Stomach (tissue), 9 donors: ENCODE data around the gene NAALADL2. TPM values are rescaled to one million over a fixed set of nuclear protein-coding genes. Genes with fewer than 3 reads are reported as not detected.

Source experiments
- DNase-seq, 2 donors: peaks; one replicate each; pipeline versions ENCODE4 v3.0.0 to v3.0.0-alpha.2; 2013 to 2019
- H3K27ac ChIP-seq, 5 donors: fragments of 200-600 bp in 4 of 5; sonication (generic) in 4 of 5; one replicate each; pipeline ENCODE4 v1.5.1; 2013 to 2019; ENCODE audit warnings: mild to moderate bottlenecking in 1 of 5, moderate library complexity in 1 of 5
- H3K27me3 ChIP-seq, 3 donors: fragments of 200-600 bp; sonication (generic); one replicate each; pipeline ENCODE4 v1.5.1; 2017 to 2019; ENCODE audit warnings: mixed run types in 1 of 3
- H3K36me3 ChIP-seq, 4 donors: fragments of 200-600 bp; sonication (generic); 1 replicate in 3 of 4; 2 replicates in 1 of 4; pipeline ENCODE4 v1.5.1; 2016 to 2019
- H3K4me1 ChIP-seq, 4 donors: fragments of 200-600 bp; sonication (generic); one replicate each; pipeline ENCODE4 v1.5.1; 2016 to 2019
- H3K4me3 ChIP-seq, 4 donors: fragments of 200-600 bp; sonication (generic) in 3 of 4; one replicate each; pipeline ENCODE4 v1.5.1; 2016 to 2019; ENCODE audit warnings: mild to moderate bottlenecking in 1 of 4
- H3K9me3 ChIP-seq, 4 donors: fragments of 200-600 bp; sonication (generic); one replicate each; pipeline ENCODE4 v1.5.1; 2016 to 2019
- EP300 ChIP-seq: sonication (generic); formaldehyde crosslinking; IDR thresholded peaks from one replicate; pipeline ENCODE4 v1.6.1; 2017; ENCODE audit warnings: antibody characterized with exemption
- POLR2A ChIP-seq, 4 donors: fragments of 450-650 bp; IDR thresholded peaks; one replicate each; pipeline ENCODE4 v1.6.1; 2016; ENCODE audit warnings: antibody characterized with exemption in 4 of 4, control low read depth in 2 of 4, mild to moderate bottlenecking in 1 of 4, moderate library complexity in 1 of 4
- POLR2AphosphoS5 ChIP-seq, 3 donors: sonication (generic); formaldehyde crosslinking; IDR thresholded peaks; one replicate each; pipeline ENCODE4 v1.6.1; 2016; ENCODE audit warnings: antibody characterized with exemption in 3 of 3
- WGBS, 5 donors: extraction: QIAGEN DNeasy Blood & Tissue Kit in 3 of 5; methylation state at CpG; one replicate each; pipeline versions ENCODE4 v1.1.5 to v1.1.7; 2013 to 2018; 5-methylcytosine and 5-hydroxymethylcytosine counted together
- intact Hi-C: fragments of 100-400 bp; cut with DNase I; formaldehyde crosslinking; loops from one replicate; pipeline ENCODE4 v1.15.1; 2023; ENCODE audit warnings: low total_unique reads
- polyA plus RNA-seq, 3 donors: library from polyadenylated mRNA; stranded (reverse); fragments of 200-250 nt; gene quantifications; one replicate each; pipeline ENCODE4 v1.2.3, GENCODE V29; 2013
- total RNA-seq, 5 donors: library from RNA; depleted of rRNA; stranded (reverse); fragments of >200 nt; gene quantifications; one replicate each; pipeline versions ENCODE4 v1.1.0 to v1.2.3, GENCODE V29; 2014 to 2016
- TF ChIP-seq, protein P1 (sequence below), 7 experiments: fragments of 450-650 bp in 4 of 7; fragments of 200-600 bp in 3 of 7; sonication (generic) in 3 of 7; IDR thresholded peaks; one replicate each; pipeline ENCODE4 v1.5.1; 2016 to 2019; ENCODE audit warnings: antibody characterized with exemption in 7 of 7, control low read depth in 2 of 7, mild to moderate bottlenecking in 1 of 7
- donor health status: healthy with polysubstance abuse.
- donor health status: Bipolar disorder and iron deficiency.
- donor health status: healthy.

Gene NAALADL2
- total and polyA plus RNA-seq, 8 donors, result 0.58 to 43.7 (median 5.4) TPM

GRCh38 chr3:175258763-175259162 is 399.6 kb downstream of the NAALADL2 start:
- DNase-seq, result peak; percentile 21 to 30
- TF ChIP-seq POLR2AphosphoS5 (IDR thresholded peaks at IDR 0.05) (peak in 1 of 3 donors; percentile 20), POLR2A (IDR thresholded peaks at IDR 0.05) (no peak)

DNA sequence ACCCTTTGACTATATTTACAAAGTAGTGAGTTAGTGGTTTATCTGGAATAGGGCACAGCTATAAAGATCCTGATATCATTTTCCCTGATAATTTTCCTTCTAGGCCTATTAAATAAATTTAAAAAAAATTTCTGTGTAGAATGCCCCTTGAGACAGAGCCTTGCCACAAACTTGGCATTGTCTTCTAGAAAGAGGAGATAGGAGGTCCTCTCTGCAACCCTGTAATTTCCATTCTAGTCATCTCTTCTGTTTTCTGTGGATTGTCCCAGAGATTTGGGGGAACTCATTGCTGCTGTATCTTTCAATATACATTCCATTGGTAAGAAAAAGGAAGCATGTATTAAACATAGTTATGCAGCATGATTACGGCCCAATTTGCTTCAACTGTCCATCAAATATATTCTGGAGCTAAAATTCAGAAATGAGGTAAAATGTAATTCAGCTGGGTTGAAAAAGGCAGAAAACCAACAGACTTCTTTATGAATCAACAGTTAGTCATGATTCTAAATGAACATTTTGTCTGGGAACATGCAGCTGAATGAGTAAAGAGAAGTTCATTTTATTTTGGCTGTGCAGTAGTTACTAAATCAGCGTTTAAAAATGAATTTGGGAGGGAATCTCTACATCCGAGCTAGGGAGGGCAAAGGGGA is 401.1 kb downstream of the NAALADL2 start:
- Histone ChIP-seq H3K4me1 (peaks cover 0 to 4% (median 0%) of the 10 kb centered on the region in 4 donors), H3K9me3 (no peaks in the 10 kb centered on the region), H3K27me3 (no peaks in the 10 kb centered on the region), H3K36me3 (no peaks in the 10 kb centered on the region), H3K27ac (no peak overlapping the region), H3K4me3 (no peak overlapping the region)
- no peak for TF ChIP-seq POLR2AphosphoS5 (IDR thresholded peaks at IDR 0.05)
- TF ChIP-seq, protein P1, sequence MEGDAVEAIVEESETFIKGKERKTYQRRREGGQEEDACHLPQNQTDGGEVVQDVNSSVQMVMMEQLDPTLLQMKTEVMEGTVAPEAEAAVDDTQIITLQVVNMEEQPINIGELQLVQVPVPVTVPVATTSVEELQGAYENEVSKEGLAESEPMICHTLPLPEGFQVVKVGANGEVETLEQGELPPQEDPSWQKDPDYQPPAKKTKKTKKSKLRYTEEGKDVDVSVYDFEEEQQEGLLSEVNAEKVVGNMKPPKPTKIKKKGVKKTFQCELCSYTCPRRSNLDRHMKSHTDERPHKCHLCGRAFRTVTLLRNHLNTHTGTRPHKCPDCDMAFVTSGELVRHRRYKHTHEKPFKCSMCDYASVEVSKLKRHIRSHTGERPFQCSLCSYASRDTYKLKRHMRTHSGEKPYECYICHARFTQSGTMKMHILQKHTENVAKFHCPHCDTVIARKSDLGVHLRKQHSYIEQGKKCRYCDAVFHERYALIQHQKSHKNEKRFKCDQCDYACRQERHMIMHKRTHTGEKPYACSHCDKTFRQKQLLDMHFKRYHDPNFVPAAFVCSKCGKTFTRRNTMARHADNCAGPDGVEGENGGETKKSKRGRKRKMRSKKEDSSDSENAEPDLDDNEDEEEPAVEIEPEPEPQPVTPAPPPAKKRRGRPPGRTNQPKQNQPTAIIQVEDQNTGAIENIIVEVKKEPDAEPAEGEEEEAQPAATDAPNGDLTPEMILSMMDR (IDR thresholded peaks at IDR 0.05), result no peak
- TF ChIP-seq POLR2A (IDR thresholded peaks at IDR 0.05), result no peak
- no peak for TF ChIP-seq EP300
- no peak for DNase-seq
- intact Hi-C loops, result no loop called here
- WGBS, 5 donors, result 64 to 85% (median 74%) methylated on average over 3 of the region's 3 CpGs

More at GRCh38 chr3:175258763-175259162, 399.6 kb downstream of the NAALADL2 start:
- Histone ChIP-seq H3K27ac (no peak overlapping the region), H3K36me3 (no peaks in the 10 kb centered on the region), H3K4me1 (peaks cover 0 to 4% (median 0%) of the 10 kb centered on the region in 4 donors), H3K4me3 (no peak overlapping the region), H3K9me3 (no peaks in the 10 kb centered on the region), H3K27me3 (no peaks in the 10 kb centered on the region)
- WGBS, 5 donors, result 57 to 71% (median 63%) methylated on average over 4 of the region's 4 CpGs
- intact Hi-C loops, result no loop called here

DNA sequence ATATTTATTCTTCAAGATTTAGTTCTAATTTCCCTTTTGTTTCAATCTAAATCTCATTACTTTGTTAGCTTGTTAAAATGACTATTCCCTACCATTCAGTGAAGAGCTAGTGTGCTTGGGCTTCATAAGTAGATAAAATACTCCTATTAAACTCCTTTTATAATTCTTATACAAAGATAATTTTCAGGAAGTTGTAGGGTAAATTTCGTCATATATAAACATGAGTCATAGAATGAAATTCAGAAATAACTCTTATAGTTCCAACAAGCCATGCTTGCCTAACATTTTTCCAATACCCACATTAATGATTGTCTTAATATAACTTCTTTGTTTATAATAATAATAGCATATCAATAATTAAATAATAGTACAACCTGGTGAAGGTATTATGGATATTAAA is 407.3 kb downstream of the NAALADL2 start:
- H3K27ac ChIP-seq, result no peak overlapping the region
- H3K4me3 ChIP-seq, result no peak overlapping the region
- intact Hi-C loops, result no loop called here
- no peaks in the 10 kb centered on the region for H3K4me1 ChIP-seq
- no peak for DNase-seq
- no peaks in the 10 kb centered on the region for H3K27me3 ChIP-seq
- TF ChIP-seq POLR2A (IDR thresholded peaks at IDR 0.05) (no peak), POLR2AphosphoS5 (IDR thresholded peaks at IDR 0.05) (no peak), EP300 (no peak)
- TF ChIP-seq, protein P1 (IDR thresholded peaks at IDR 0.05), result no peak
- H3K9me3 ChIP-seq, result no peaks in the 10 kb centered on the region
- 49 to 64% (median 61%) methylated on average over 1 of the region's 1 CpG for WGBS, 5 donors
- no peaks in the 10 kb centered on the region for H3K36me3 ChIP-seq

- H3K4me1 ChIP-seq, result no peaks in the 10 kb centered on the region
- WGBS, 5 donors, result 78 to 86% (median 80%) methylated on average over 1 of the region's 1 CpG
- no peak overlapping the region for H3K4me3 ChIP-seq
- H3K27ac ChIP-seq, result no peak overlapping the region
- DNase-seq, result no peak
- H3K36me3 ChIP-seq, result no peaks in the 10 kb centered on the region
- no peaks in the 10 kb centered on the region for H3K9me3 ChIP-seq
- intact Hi-C loops, result no loop called here
- no peaks in the 10 kb centered on the region for H3K27me3 ChIP-seq
- TF ChIP-seq POLR2AphosphoS5 (IDR thresholded peaks at IDR 0.05) (no peak), EP300 (no peak), POLR2A (IDR thresholded peaks at IDR 0.05) (no peak)
- TF ChIP-seq, protein P1 (IDR thresholded peaks at IDR 0.05), result no peak
Measured at GRCh38 chr3:175267121-175267531, 408.0 kb downstream of the NAALADL2 start.

DNA sequence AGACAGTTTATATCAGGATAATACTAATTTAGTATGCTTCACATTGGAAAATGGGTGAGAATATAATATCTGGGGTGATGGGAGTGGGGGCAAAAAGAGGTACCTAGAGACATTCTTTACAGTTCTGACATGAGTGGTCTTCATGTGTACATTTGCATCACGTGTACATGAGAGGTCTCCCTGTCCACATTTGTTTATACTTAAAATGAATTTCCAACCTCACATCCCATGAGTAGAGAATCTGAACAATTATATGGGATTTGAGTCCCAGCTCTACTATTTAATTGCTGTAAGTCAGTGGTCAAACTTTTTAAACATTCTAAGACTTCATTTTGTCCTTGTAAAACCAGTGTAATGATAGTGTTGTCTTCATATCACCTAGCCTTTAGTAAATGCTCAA is 408.4 kb downstream of the NAALADL2 start:
- H3K27me3 ChIP-seq, result no peaks in the 10 kb centered on the region
- H3K36me3 ChIP-seq, result no peaks in the 10 kb centered on the region
- no peak for TF ChIP-seq POLR2AphosphoS5 (IDR thresholded peaks at IDR 0.05)
- TF ChIP-seq, protein P1 (IDR thresholded peaks at IDR 0.05), result no peak
- no peak for TF ChIP-seq POLR2A (IDR thresholded peaks at IDR 0.05)
- TF ChIP-seq EP300, result no peak
- WGBS, 5 donors, result 0 to 38% (median 0%) methylated on average over 1 of the region's 1 CpG
- no peaks in the 10 kb centered on the region for H3K4me1 ChIP-seq
- no peak overlapping the region for H3K27ac ChIP-seq
- DNase-seq, result no peak
- no peaks in the 10 kb centered on the region for H3K9me3 ChIP-seq
- intact Hi-C loops, result no loop called here
- no peak overlapping the region for H3K4me3 ChIP-seq
